Measurements from ENCODE around the gene DNAJB12. TPM values are rescaled to one million over a fixed set of nuclear protein-coding genes. Genes with fewer than 3 reads are reported as not detected.

DNAJB12 gene
- total and polyA plus RNA-seq, 10 of the 15 experiments (the other 5 are each of a cell fraction or from before 2014, with no cell fraction given) = 4.6 to 31.6 (median 18.8) TPM

- TF ChIP-seq POU2F2 (IDR thresholded peaks at IDR 0.05; ENCODE audit: borderline replicate concordance, low read depth, low read length) (0 out of 3 replicates have a peak, but pooled peaks have one; percentile 36), NR2F1 (conservative IDR thresholded peaks at IDR 0.05) (0 out of 2 replicates have a peak, but pooled peaks have one; percentile 13), POLR2AphosphoS2 (IDR thresholded peaks at IDR 0.05; ENCODE audit: low read depth, low read length) (0 out of 2 replicates have a peak, but pooled peaks have one; percentile 51), RAD21 (IDR thresholded peaks at IDR 0.05; ENCODE audit: insufficient read depth, low read depth, low read length) (peak; percentile 91), E2F4 (IDR thresholded peaks at IDR 0.05; ENCODE audit: low read depth, low read length) (no peak), IRF4 (IDR thresholded peaks at IDR 0.05; ENCODE audit: low read depth, low read length) (peak; percentile 41; the same call in 1 of the 2 replicates), RELA (IDR thresholded peaks at IDR 0.05; ENCODE audit: borderline replicate concordance, partially characterized antibody) (no peak), NBN (IDR thresholded peaks at IDR 0.05) (peak; percentile 65; the same call in 1 of the 2 replicates), ZNF207 (IDR thresholded peaks at IDR 0.05; ENCODE audit: borderline replicate concordance) (peak; percentile 45; the same call in 1 of the 2 replicates), SKIL (IDR thresholded peaks at IDR 0.05; ENCODE audit: low read depth, poor library complexity, severe bottlenecking) (peak; percentile 34), SMC3 (IDR thresholded peaks at IDR 0.05; ENCODE audit: borderline replicate concordance, low read length) (peak; percentile 95), CTCF (IDR thresholded peaks at IDR 0.05 in 2 of 3, conservative IDR thresholded peaks at IDR 0.05 in 1 of 3; ENCODE audit: control insufficient read depth in 2 of 3, extremely low read depth in 1 of 3, insufficient read depth in 1 of 3, low read depth in 3 of 3, low read length in 3 of 3) (peak; percentile 95 to 98 (median 96)), HDGF (IDR thresholded peaks at IDR 0.05) (peak; percentile 62; the same call in 1 of the 2 replicates)
- TF ChIP-seq, protein P1, sequence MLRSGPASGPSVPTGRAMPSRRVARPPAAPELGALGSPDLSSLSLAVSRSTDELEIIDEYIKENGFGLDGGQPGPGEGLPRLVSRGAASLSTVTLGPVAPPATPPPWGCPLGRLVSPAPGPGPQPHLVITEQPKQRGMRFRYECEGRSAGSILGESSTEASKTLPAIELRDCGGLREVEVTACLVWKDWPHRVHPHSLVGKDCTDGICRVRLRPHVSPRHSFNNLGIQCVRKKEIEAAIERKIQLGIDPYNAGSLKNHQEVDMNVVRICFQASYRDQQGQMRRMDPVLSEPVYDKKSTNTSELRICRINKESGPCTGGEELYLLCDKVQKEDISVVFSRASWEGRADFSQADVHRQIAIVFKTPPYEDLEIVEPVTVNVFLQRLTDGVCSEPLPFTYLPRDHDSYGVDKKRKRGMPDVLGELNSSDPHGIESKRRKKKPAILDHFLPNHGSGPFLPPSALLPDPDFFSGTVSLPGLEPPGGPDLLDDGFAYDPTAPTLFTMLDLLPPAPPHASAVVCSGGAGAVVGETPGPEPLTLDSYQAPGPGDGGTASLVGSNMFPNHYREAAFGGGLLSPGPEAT (IDR thresholded peaks at IDR 0.05; ENCODE audit: low read depth) = peak; percentile 76; the same call in 1 of the 2 replicates
- TF ChIP-seq, protein P2, sequence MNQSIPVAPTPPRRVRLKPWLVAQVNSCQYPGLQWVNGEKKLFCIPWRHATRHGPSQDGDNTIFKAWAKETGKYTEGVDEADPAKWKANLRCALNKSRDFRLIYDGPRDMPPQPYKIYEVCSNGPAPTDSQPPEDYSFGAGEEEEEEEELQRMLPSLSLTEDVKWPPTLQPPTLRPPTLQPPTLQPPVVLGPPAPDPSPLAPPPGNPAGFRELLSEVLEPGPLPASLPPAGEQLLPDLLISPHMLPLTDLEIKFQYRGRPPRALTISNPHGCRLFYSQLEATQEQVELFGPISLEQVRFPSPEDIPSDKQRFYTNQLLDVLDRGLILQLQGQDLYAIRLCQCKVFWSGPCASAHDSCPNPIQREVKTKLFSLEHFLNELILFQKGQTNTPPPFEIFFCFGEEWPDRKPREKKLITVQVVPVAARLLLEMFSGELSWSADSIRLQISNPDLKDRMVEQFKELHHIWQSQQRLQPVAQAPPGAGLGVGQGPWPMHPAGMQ (IDR thresholded peaks at IDR 0.05; ENCODE audit: borderline replicate concordance) = no peak
- TF ChIP-seq, protein P3, sequence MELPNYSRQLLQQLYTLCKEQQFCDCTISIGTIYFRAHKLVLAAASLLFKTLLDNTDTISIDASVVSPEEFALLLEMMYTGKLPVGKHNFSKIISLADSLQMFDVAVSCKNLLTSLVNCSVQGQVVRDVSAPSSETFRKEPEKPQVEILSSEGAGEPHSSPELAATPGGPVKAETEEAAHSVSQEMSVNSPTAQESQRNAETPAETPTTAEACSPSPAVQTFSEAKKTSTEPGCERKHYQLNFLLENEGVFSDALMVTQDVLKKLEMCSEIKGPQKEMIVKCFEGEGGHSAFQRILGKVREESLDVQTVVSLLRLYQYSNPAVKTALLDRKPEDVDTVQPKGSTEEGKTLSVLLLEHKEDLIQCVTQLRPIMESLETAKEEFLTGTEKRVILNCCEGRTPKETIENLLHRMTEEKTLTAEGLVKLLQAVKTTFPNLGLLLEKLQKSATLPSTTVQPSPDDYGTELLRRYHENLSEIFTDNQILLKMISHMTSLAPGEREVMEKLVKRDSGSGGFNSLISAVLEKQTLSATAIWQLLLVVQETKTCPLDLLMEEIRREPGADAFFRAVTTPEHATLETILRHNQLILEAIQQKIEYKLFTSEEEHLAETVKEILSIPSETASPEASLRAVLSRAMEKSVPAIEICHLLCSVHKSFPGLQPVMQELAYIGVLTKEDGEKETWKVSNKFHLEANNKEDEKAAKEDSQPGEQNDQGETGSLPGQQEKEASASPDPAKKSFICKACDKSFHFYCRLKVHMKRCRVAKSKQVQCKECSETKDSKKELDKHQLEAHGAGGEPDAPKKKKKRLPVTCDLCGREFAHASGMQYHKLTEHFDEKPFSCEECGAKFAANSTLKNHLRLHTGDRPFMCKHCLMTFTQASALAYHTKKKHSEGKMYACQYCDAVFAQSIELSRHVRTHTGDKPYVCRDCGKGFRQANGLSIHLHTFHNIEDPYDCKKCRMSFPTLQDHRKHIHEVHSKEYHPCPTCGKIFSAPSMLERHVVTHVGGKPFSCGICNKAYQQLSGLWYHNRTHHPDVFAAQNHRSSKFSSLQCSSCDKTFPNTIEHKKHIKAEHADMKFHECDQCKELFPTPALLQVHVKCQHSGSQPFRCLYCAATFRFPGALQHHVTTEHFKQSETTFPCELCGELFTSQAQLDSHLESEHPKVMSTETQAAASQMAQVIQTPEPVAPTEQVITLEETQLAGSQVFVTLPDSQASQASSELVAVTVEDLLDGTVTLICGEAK (IDR thresholded peaks at IDR 0.05; ENCODE audit: borderline replicate concordance) = no peak
Observed at GRCh38 chr10:72337039-72337629, 17.6 kb downstream of the DNAJB12 start (continued).

Measured in GM12878 (cell line).